Activated CD4-positive, alpha-beta T cell treated with anti-CD3 and anti-CD28 coated beads for 24 hours (primary cell): ENCODE data around the gene CCNQ.

Source experiments
- DNase-seq, 2 donors: peaks; one replicate each; pipeline ENCODE4 v3.0.0-alpha.2; 2020; ENCODE audit warnings: low read depth in 2 of 2

The CCNQ gene

GRCh38 chrX:153637121-153638040 lies 38.4 kb upstream of the CCNQ start:
- no peak for DNase-seq

DNA sequence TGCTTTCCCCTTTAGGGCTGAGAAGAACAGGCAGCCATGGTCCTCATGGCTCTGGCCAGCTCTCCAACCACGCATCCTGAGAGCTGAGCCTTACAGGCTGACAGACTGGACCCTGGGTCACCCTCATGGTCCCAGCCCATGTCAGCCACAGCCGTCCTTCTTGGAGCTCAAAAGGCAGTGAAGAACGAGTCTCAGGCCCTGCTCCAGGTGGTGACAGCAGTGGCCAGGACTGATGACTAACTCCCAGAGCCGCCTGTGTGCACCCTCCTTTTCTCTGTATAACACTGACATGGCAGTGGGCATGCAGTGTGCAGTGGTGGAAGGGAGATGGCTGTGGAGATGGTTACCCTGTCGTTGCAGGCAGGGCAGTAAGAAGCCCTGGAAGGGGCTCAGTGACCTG lies 37.8 kb upstream of the CCNQ start:
- DNase-seq = no peak

DNA sequence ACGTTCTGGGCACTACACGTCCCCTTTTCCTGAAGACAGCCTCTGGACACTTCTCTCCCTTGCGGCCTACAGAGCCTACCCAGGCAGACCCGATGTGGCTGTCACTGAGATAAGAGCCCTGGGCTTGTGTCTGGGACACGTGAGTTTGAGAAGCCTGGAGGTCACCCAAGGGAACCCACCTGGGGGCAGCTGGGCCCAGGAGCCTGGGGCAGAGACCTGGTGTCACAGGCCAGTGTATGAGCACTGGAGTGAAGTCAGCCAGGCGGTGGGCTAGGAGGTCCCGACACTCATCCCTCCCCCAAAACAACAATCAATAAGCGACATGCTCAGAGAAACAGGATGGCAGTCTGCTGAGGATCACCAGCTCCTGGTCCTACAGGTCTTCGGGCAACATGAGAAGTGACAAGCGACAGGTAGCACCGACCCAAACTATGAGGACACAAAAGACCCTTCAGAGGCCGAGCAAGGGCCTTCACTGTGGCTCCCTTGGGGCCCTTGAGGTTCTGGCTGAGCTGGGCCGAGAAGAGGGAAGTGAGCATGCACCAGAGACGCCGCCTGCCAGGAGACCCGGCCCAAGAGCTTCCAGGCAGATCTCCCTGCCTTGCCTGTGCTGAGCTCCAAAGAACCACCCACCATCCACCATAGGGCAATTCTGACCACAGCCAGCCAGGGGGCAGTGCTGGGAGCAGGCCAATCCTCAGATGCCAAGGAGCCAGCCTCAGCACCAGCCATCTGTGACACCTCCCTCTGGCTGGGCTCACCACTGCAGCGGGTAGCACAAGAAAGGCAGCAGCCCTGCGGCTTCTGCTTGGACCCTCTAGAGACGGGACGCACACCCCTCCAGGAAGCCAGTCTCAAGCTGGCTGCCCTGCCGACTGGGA lies 37.1 kb upstream of the CCNQ start:
- no peak for DNase-seq

DNA sequence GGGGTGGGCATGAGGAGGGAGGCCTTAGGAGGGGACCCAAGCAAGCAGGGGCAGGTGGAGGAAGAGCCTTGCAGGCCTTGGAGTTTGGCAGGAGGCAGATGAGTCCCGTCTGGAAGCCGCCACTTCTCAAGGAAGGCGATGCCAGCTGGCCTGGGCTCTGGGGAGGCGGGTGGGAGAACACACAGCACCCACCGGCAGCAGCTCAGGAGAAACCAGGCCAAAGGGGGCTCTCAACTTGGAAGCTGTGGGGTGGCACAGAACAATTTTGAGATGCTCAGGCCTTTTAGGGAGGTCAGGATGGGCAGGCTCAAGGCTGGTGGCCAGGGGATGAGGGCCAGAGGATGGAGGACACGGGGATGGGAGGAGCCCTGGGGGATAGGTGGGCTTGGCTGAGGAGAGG lies 36.4 kb upstream of the CCNQ start:
- no peak for DNase-seq

GRCh38 chrX:153634832-153635231 lies 35.9 kb upstream of the CCNQ start:
- DNase-seq = no peak

DNA sequence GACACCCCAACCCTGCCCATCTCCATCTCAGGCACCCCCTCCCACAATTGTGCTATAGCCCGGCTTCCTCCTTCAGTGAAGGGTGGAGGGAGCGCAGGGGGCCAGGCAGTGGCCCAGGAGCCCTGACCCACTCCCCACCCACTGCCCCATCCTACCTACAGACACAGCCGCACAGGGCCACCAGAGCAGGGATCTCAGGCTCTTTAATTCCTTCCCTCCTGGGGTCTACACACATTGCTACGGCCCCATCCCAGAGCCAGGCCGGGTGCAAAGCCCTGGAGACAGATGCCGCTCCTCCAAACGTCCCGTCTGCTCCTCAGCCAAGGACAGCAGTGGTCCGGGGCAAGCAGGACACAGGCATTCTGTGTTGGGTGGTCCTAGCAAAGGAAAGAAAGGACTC lies 35.3 kb upstream of the CCNQ start:
- no peak for DNase-seq

- no peak for DNase-seq
Measured at GRCh38 chrX:153633607-153634180, 34.8 kb upstream of the CCNQ start.

GRCh38 chrX:153633048-153633447 lies 34.1 kb upstream of the CCNQ start:
- DNase-seq = no peak

DNA sequence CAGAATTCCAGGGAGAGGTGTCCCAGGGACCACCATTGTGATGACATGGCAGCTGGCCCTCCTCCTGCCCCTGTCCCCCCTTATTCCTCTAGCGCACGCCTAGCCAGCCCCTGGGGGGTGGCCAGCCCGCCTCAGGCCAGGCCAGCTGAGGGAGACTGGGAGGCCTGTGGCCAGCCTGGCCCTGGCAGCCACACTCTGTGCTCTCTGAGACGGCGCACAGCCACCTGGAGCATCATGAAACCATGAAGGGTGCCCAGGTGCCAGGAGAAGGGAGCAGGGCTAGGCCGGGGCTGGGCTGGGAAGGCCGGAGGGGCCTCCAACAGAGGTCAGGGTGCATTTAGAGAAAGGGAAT lies 33.6 kb upstream of the CCNQ start:
- DNase-seq = no peak

- no peak for DNase-seq
Measured at GRCh38 chrX:153631907-153632594, 33.1 kb upstream of the CCNQ start.

DNA sequence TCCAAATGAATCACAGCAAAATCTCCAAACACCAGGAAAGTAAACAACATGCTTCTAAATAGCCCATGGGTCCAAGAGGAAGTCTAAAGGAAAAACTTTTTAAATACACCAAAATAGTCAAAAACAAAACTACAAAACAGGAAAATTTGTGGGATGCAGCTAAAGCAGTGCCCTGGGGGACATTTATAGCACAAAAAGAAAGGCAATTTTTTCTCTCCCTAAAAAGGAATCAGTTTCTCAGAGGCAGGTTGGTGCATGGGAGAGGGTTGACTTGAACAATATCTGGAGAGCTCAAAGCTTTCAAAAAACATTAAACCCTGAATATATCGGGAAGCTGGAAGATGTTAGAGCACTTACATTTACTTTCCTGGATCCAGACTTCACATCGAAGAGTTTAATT lies 32.4 kb upstream of the CCNQ start:
- DNase-seq = no peak

- DNase-seq = no peak
Measured at GRCh38 chrX:153628665-153629064, 29.7 kb upstream of the CCNQ start.

DNA sequence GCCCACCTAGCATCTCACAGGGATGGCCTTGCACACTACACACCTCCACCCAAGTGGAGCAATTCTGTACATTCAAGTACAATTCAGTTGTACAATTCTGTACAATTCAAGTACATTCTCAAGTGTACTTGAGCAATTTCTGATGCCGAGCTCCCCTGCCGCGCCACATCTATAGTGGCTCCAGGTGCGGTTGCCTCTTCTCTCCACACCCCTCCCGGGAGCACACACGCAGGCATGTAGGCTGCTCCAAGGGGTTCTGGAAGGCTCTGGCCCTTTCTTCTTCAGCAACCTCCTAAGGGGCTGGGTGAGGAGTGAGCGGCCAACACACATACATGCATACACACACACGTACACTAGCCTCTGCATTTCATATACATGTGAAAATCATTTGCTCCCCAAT lies 29.2 kb upstream of the CCNQ start:
- no peak for DNase-seq

GRCh38 chrX:153627675-153628111 lies 28.8 kb upstream of the CCNQ start:
- DNase-seq = no peak

GRCh38 chrX:153626863-153627674 lies 28.1 kb upstream of the CCNQ start:
- DNase-seq = no peak

DNA sequence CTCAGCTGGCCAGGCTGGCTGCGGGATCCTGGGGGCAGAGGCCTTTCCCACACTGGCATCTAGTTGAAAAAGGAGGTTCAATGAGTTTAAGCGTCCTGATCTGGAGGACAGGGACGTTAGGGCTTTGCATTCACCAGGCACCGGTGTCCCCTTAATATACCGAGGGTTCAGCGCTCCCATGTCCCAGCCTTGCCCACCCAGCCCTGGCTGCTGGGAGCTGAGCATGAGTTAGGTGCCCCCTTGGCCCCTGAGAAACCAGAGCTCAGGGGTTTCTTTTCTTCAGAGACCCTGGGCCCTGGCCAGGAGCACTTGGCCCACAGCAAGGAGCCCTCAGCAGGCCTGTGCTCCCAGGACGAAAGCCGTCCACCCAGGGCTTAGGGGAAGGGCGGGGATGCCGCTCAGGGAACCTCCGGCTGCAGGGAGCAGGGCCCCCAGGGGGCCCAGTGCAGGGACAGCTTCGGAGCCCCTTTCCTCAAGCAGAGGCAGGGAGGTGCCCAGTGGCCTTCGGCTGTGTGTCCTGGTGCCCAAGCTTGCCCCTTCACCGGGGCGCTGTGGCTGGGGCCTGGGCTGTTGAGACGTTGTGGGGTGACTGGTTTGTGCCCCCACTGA lies 27.2 kb upstream of the CCNQ start:
- DNase-seq = no peak

GRCh38 chrX:153625271-153626024 lies 26.5 kb upstream of the CCNQ start:
- no peak for DNase-seq

- no peak for DNase-seq
Measured at GRCh38 chrX:153624196-153625091, 25.5 kb upstream of the CCNQ start.
